MM.1S (cell line): ENCODE data around the gene GDF7.

ENCODE experiments used
- DNase-seq: peaks from one replicate; pipeline ENCODE4 v3.0.0-alpha.2; 2015
- H2AFZ ChIP-seq: fragments of 300-600 bp; sonication (generic); 2 replicates; pipeline ENCODE4 v1.6.0; 2016; ENCODE audit warnings: antibody characterized with exemption, low read length
- H3F3A ChIP-seq: fragments of 300-600 bp; sonication (generic); 2 replicates; pipeline ENCODE4 v1.6.1; 2016; ENCODE audit warnings: mild to moderate bottlenecking, antibody characterized with exemption, low read length, moderate library complexity, mixed read lengths; ENCODE audit not compliant: insufficient read depth
- H3K27ac ChIP-seq: fragments of 300-600 bp; sonication (generic); 2 replicates; pipeline ENCODE4 v1.5.1; 2016; ENCODE audit warnings: mild to moderate bottlenecking, low read length
- H3K27me3 ChIP-seq: fragments of 300-600 bp; sonication (generic); replicated peaks from 2 replicates; pipeline ENCODE4 v1.6.0; 2016; ENCODE audit warnings: low read length; ENCODE audit not compliant: insufficient read depth
- H3K36me3 ChIP-seq: fragments of 300-600 bp; sonication (generic); replicated peaks from 2 replicates; pipeline ENCODE4 v1.6.1; 2016; ENCODE audit warnings: mild to moderate bottlenecking, low read length, mixed read lengths; ENCODE audit not compliant: insufficient read depth
- H3K4me1 ChIP-seq: fragments of 300-600 bp; sonication (generic); 2 replicates; pipeline ENCODE4 v1.6.1; 2016; ENCODE audit warnings: low read length, mixed read lengths
- H3K4me2 ChIP-seq: fragments of 300-600 bp; sonication (generic); 2 replicates; pipeline ENCODE4 v1.6.0; 2016; ENCODE audit warnings: low read depth, low read length
- H3K4me3 ChIP-seq: fragments of 300-600 bp; sonication (generic); 2 replicates; pipeline ENCODE4 v1.5.1; 2016; ENCODE audit warnings: low read length, mixed read lengths
- H3K79me2 ChIP-seq: fragments of 300-600 bp; sonication (generic); 2 replicates; pipeline ENCODE4 v1.6.1; 2016; ENCODE audit warnings: mixed run types, low read length, mixed read lengths
- H3K9ac ChIP-seq: fragments of 300-600 bp; sonication (generic); 2 replicates; pipeline ENCODE4 v1.6.1; 2016; ENCODE audit warnings: low read length, mixed read lengths
- H3K9me2 ChIP-seq: fragments of 300-600 bp; sonication (generic); replicated peaks from 2 replicates; pipeline ENCODE4 v1.6.1; 2016; ENCODE audit warnings: mild to moderate bottlenecking, low read length, mixed read lengths; ENCODE audit not compliant: insufficient read depth
- H3K9me3 ChIP-seq: fragments of 300-600 bp; sonication (generic); replicated peaks from 2 replicates; pipeline ENCODE4 v1.6.1; 2016; ENCODE audit warnings: mild to moderate bottlenecking, low read length, mixed read lengths; ENCODE audit not compliant: insufficient read depth
- H4K20me1 ChIP-seq: fragments of 300-600 bp; sonication (generic); 2 replicates; pipeline ENCODE4 v1.6.1; 2016; ENCODE audit warnings: mild to moderate bottlenecking, low read length, moderate library complexity, mixed read lengths; ENCODE audit not compliant: insufficient read depth
- EZH2 ChIP-seq: fragments of 300-600 bp; sonication (generic); optimal IDR thresholded peaks from 2 replicates; pipeline ENCODE3; 2017; ENCODE audit warnings: low read depth, mild to moderate bottlenecking, antibody characterized with exemption, low read length, mixed read lengths
- EZH2phosphoT487 ChIP-seq: fragments of 300-600 bp; sonication (generic); IDR thresholded peaks from 2 replicates; pipeline ENCODE4 v1.6.1; 2018; ENCODE audit warnings: antibody characterized with exemption, low read length
- TF ChIP-seq, protein P1 (sequence below): fragments of 300-600 bp; sonication (generic); IDR thresholded peaks from 2 replicates; pipeline ENCODE4 v1.5.1; 2016; ENCODE audit warnings: antibody characterized with exemption, low read length, mixed read lengths

Gene GDF7

DNA sequence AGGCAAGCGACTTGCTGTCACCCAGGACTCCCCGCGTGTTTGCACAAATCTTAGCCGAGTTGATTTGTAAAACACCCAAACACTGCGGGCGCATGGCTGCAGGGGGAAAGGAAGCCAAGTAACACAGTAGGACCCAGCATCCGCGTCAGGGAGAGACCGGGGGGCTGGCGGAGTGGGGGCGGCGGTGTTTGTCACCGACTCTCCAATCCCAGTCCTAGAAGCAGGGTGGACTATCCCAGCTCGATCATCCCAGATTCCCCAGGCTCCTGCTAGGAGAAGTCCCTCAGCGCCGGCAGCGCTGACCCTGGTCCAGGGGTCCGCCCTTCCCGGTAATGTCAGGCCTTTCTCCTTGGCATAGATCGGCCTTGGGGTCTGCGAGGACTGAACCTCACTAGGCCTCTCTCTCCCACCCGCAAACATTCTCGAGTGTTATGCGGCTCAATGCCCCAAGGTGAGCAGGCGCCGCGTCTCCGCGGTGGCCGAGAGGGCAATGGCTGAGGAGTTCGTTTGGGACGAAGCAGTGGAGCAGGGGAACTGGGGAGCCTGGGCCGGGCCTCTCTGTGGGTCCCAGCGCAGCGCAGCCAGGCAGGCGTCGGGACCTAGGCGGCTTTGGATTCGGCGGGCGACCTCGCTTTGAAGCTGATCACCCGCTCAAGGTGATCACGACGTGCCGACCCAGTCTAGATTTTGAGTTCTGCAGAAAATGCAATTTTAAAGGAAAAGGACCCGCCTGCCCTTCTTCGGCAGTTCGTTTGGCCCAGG, 1.5 kb upstream of the GDF7 start:
- H3F3A ChIP-seq, result no peaks in the 10 kb centered on the region
- no peaks in the 10 kb centered on the region for H3K79me2 ChIP-seq
- peak overlapping the region; percentile 89; the same call in 1 of the 2 replicates for H2AFZ ChIP-seq
- DNase-seq, result no peak
- TF ChIP-seq, protein P1, sequence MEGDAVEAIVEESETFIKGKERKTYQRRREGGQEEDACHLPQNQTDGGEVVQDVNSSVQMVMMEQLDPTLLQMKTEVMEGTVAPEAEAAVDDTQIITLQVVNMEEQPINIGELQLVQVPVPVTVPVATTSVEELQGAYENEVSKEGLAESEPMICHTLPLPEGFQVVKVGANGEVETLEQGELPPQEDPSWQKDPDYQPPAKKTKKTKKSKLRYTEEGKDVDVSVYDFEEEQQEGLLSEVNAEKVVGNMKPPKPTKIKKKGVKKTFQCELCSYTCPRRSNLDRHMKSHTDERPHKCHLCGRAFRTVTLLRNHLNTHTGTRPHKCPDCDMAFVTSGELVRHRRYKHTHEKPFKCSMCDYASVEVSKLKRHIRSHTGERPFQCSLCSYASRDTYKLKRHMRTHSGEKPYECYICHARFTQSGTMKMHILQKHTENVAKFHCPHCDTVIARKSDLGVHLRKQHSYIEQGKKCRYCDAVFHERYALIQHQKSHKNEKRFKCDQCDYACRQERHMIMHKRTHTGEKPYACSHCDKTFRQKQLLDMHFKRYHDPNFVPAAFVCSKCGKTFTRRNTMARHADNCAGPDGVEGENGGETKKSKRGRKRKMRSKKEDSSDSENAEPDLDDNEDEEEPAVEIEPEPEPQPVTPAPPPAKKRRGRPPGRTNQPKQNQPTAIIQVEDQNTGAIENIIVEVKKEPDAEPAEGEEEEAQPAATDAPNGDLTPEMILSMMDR, result no peak
- TF ChIP-seq EZH2phosphoT487, result peak; percentile 57; the same call in 1 of the 2 replicates
- peak; percentile 9 for TF ChIP-seq EZH2
- H3K27ac ChIP-seq, result no peak overlapping the region
- peak overlapping the region; percentile 96 for H3K4me2 ChIP-seq
- H4K20me1 ChIP-seq, result no peaks in the 10 kb centered on the region
- H3K4me3 ChIP-seq, result peak overlapping the region; percentile 58
- no peaks in the 10 kb centered on the region for H3K9me3 ChIP-seq
- peaks cover 43% of the 10 kb centered on the region for H3K27me3 ChIP-seq
- no peak overlapping the region for H3K9ac ChIP-seq
- H3K9me2 ChIP-seq, result no peaks in the 10 kb centered on the region
- H3K4me1 ChIP-seq, result 0 out of 2 replicates have a peak, but pooled peaks cover 4% of the 10 kb centered on the region
- H3K36me3 ChIP-seq, result no peaks in the 10 kb centered on the region

DNA sequence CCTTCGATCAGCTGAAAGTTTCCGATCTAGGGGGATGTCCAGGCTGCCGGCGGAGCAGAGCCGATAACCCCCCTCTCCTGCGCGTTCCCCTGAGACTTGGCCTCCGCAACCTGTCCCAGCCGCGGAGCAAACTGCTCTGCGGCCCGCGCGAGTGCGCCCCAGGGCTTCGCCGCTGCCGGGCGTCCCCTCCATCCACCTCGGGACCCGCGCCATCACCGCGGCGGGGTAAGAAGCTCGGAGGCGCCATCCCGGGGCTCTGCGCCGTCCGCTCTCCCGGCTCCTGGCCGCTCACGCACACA, 990 bp upstream of the GDF7 start:
- Histone ChIP-seq H3K27ac (no peak overlapping the region), H3K4me1 (0 out of 2 replicates have a peak, but pooled peaks cover 4% of the 10 kb centered on the region), H3K9ac (no peak overlapping the region), H3K9me3 (no peaks in the 10 kb centered on the region), H3K4me2 (peak overlapping the region; percentile 96), H3K27me3 (peaks cover 43% of the 10 kb centered on the region), H3F3A (no peaks in the 10 kb centered on the region), H3K79me2 (no peaks in the 10 kb centered on the region), H3K4me3 (peak overlapping the region; percentile 58), H2AFZ (peak overlapping the region; percentile 89), H3K36me3 (no peaks in the 10 kb centered on the region), H4K20me1 (no peaks in the 10 kb centered on the region), H3K9me2 (no peaks in the 10 kb centered on the region)
- TF ChIP-seq, protein P1, result no peak
- TF ChIP-seq EZH2 (no peak), EZH2phosphoT487 (no peak)
- no peak for DNase-seq

DNA sequence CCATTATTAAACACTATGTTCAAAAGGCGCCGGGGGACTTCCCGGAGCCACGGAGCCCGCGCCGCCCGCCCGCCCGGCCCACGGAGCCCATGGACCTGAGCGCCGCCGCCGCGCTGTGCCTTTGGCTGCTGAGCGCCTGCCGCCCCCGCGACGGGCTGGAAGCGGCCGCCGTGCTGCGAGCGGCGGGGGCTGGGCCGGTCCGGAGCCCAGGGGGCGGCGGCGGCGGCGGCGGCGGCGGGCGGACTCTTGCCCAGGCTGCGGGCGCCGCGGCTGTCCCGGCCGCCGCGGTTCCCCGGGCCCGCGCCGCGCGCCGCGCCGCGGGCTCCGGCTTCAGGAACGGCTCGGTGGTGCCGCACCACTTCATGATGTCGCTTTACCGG, 197 bp downstream of the GDF7 start:
- no peak overlapping the region for H3K27ac ChIP-seq
- no peaks in the 10 kb centered on the region for H4K20me1 ChIP-seq
- H3K9me2 ChIP-seq, result no peaks in the 10 kb centered on the region
- no peaks in the 10 kb centered on the region for H3K36me3 ChIP-seq
- H3K27me3 ChIP-seq, result peaks cover 43% of the 10 kb centered on the region
- no peak for DNase-seq
- H2AFZ ChIP-seq, result no peak overlapping the region
- H3K9me3 ChIP-seq, result no peaks in the 10 kb centered on the region
- no peak overlapping the region for H3K4me2 ChIP-seq
- H3K9ac ChIP-seq, result no peak overlapping the region
- H3K79me2 ChIP-seq, result no peaks in the 10 kb centered on the region
- H3F3A ChIP-seq, result no peaks in the 10 kb centered on the region
- 0 out of 2 replicates have a peak, but pooled peaks cover 4% of the 10 kb centered on the region for H3K4me1 ChIP-seq
- H3K4me3 ChIP-seq, result no peak overlapping the region
- no peak for TF ChIP-seq EZH2
- TF ChIP-seq, protein P1, result no peak
- no peak for TF ChIP-seq EZH2phosphoT487
